ENCODE results near the gene CRACR2A. TPM values are rescaled to one million over a fixed set of nuclear protein-coding genes. Genes with fewer than 3 reads are reported as not detected.

The CRACR2A gene
- polyA plus RNA-seq, 3 donors, result 2.8 to 10.7 (median 5.8) TPM

- no peaks in the 10 kb centered on the region for H3K36me3 ChIP-seq (replicated peaks in 1 of 2; ENCODE audit: control insufficient read depth in 1 of 2, insufficient read depth in 2 of 2, low read length in 2 of 2)
- H3K27ac ChIP-seq (ENCODE audit: low read depth in 1 of 2, low read length in 2 of 2), result no peak overlapping the region
- H3K9ac ChIP-seq (ENCODE audit: insufficient read depth, low read length, poor library complexity, severe bottlenecking), result no peak overlapping the region
- no peaks in the 10 kb centered on the region for H3K79me2 ChIP-seq (ENCODE audit: insufficient read depth, low read length)
- Mint-ChIP-seq H3K4me3 (no peak overlapping the region), H3K9me3 (no peaks in the 10 kb centered on the region), H3K36me3 (no peaks in the 10 kb centered on the region), H3K27ac (no peak overlapping the region), H3K27me3 (ENCODE audit: low read depth in 3 of 3) (peaks cover 12 to 25% (median 14%) of the 10 kb centered on the region in 3 donors), H3K4me1 (peaks cover 12% of the 10 kb centered on the region)
- H2AFZ ChIP-seq (ENCODE audit: insufficient read depth, low read depth, low read length, poor library complexity, severe bottlenecking), result no peak overlapping the region
- H4K20me1 ChIP-seq (ENCODE audit: insufficient read depth, low read length), result no peaks in the 10 kb centered on the region
- DNase-seq, result no peak
- peaks cover 7 to 13% of the 10 kb centered on the region in 2 donors for H3K4me1 ChIP-seq (ENCODE audit: control insufficient read depth in 1 of 2, insufficient read depth in 2 of 2, low read length in 2 of 2)
- no peak overlapping the region for H3K4me3 ChIP-seq (replicated peaks in 1 of 3; ENCODE audit: low read depth in 2 of 3, low read length in 3 of 3)
- no peak overlapping the region for H3K4me2 ChIP-seq (replicated peaks; ENCODE audit: extremely low read depth, low read length, poor library complexity, severe bottlenecking)
- 80% methylated on average over 1 of the region's 7 CpGs for WGBS (ENCODE audit: insufficient coverage)
- no peak for TF ChIP-seq CTCF (IDR thresholded peaks at IDR 0.05)
- intact Hi-C loops (cut with micrococcal nuclease), result no loop called here
- H3K9me3 ChIP-seq (replicated peaks in 1 of 2; ENCODE audit: control insufficient read depth in 1 of 2, insufficient read depth in 1 of 2, low read length in 2 of 2), result no peaks in the 10 kb centered on the region
- no peaks in the 10 kb centered on the region for H3K27me3 ChIP-seq (ENCODE audit: control insufficient read depth in 2 of 2, insufficient read depth in 2 of 2, low read length in 2 of 2)
Measured at GRCh38 chr12:3600951-3601350, 152.0 kb downstream of the CRACR2A start.

- Mint-ChIP-seq H3K4me1 (peaks cover 7% of the 10 kb centered on the region), H3K27ac (no peak overlapping the region), H3K4me3 (no peak overlapping the region), H3K36me3 (no peaks in the 10 kb centered on the region), H3K9me3 (no peaks in the 10 kb centered on the region), H3K27me3 (ENCODE audit: low read depth in 3 of 3) (peaks cover 10 to 21% (median 12%) of the 10 kb centered on the region in 3 donors)
- Histone ChIP-seq H4K20me1 (ENCODE audit: insufficient read depth, low read length) (no peaks in the 10 kb centered on the region), H3K79me2 (ENCODE audit: insufficient read depth, low read length) (no peaks in the 10 kb centered on the region), H3K27ac (ENCODE audit: low read depth in 1 of 2, low read length in 2 of 2) (no peak overlapping the region), H3K9me3 (replicated peaks in 1 of 2; ENCODE audit: control insufficient read depth in 1 of 2, insufficient read depth in 1 of 2, low read length in 2 of 2) (no peaks in the 10 kb centered on the region), H3K27me3 (ENCODE audit: control insufficient read depth in 2 of 2, insufficient read depth in 2 of 2, low read length in 2 of 2) (no peaks in the 10 kb centered on the region), H3K9ac (ENCODE audit: insufficient read depth, low read length, poor library complexity, severe bottlenecking) (no peak overlapping the region), H3K4me2 (replicated peaks; ENCODE audit: extremely low read depth, low read length, poor library complexity, severe bottlenecking) (no peak overlapping the region), H3K4me1 (ENCODE audit: control insufficient read depth in 1 of 2, insufficient read depth in 2 of 2, low read length in 2 of 2) (peaks cover 1 to 6% of the 10 kb centered on the region in 2 donors), H2AFZ (ENCODE audit: insufficient read depth, low read depth, low read length, poor library complexity, severe bottlenecking) (no peak overlapping the region), H3K4me3 (replicated peaks in 1 of 3; ENCODE audit: low read depth in 2 of 3, low read length in 3 of 3) (no peak overlapping the region), H3K36me3 (replicated peaks in 1 of 2; ENCODE audit: control insufficient read depth in 1 of 2, insufficient read depth in 2 of 2, low read length in 2 of 2) (no peaks in the 10 kb centered on the region)
- intact Hi-C loops (cut with micrococcal nuclease), result no loop called here
- TF ChIP-seq CTCF (IDR thresholded peaks at IDR 0.05), result no peak
- no peak for DNase-seq
- 87% methylated on average over 13 of the region's 14 CpGs for WGBS (ENCODE audit: insufficient coverage)
Measured at GRCh38 chr12:3600039-3600720, 152.7 kb downstream of the CRACR2A start.

Data from CD14-positive monocyte (primary cell).